WTC11 (cell line): ENCODE data around the gene KCNMA1. TPM values are rescaled to one million over a fixed set of nuclear protein-coding genes. Genes with fewer than 3 reads are reported as not detected.

Source experiments
- ATAC-seq: fragments of 200-7000 bp; cut with Tn5 transposase; 2 replicates; pipeline ENCODE4 v1.10.0; 2021; ENCODE audit warnings: mild to moderate bottlenecking, moderate library complexity
- CTCF ChIA-PET: fragments of 300-600 bp; sonication (Branson Sonifier 250); formaldehyde crosslinking; loops from one replicate; lab custom pipeline; 2021; ENCODE audit warnings: antibody characterized with exemption; lab: Charles Lee
- POLR2A ChIA-PET: fragments of 350-600 bp; sonication (Branson Sonifier 250); formaldehyde crosslinking; loops from one replicate; lab custom pipeline; 2021; ENCODE audit warnings: antibody characterized with exemption; lab: Charles Lee
- DNase-seq: peaks from one replicate; pipeline ENCODE4 v3.0.0; 2021; ENCODE audit warnings: low spot score
- H3K27ac Mint-ChIP-seq: 2 replicates; pipeline ENCODE4 v1.8.0; 2021; ENCODE audit warnings: mixed read lengths
- H3K27me3 Mint-ChIP-seq: 2 replicates; pipeline ENCODE4 v1.8.0; 2021; ENCODE audit warnings: low read depth, mild to moderate bottlenecking, moderate library complexity, mixed read lengths
- H3K36me3 Mint-ChIP-seq: 2 replicates; pipeline ENCODE4 v1.8.0; 2021; ENCODE audit warnings: mixed read lengths
- H3K4me1 Mint-ChIP-seq: 2 replicates; pipeline ENCODE4 v1.8.0; 2022; ENCODE audit warnings: mixed read lengths
- H3K4me3 Mint-ChIP-seq: 2 replicates; pipeline ENCODE4 v1.8.0; 2021; ENCODE audit warnings: mild to moderate bottlenecking, moderate library complexity, mixed read lengths
- H3K9me3 Mint-ChIP-seq: 2 replicates; pipeline ENCODE4 v1.8.0; 2021; ENCODE audit warnings: mixed read lengths
- ATF3 ChIP-seq: sonication (generic); formaldehyde crosslinking; conservative IDR thresholded peaks from 2 replicates; pipeline ENCODE4 v1.8.1; 2022; ENCODE audit warnings: mild to moderate bottlenecking, missing genetic modification reagents
- CREM ChIP-seq: sonication (generic); formaldehyde crosslinking; IDR thresholded peaks from 2 replicates; pipeline ENCODE4 v1.8.1; 2022; ENCODE audit warnings: mild to moderate bottlenecking, missing genetic modification reagents, moderate library complexity
- E2F4 ChIP-seq: sonication (generic); formaldehyde crosslinking; IDR thresholded peaks from 2 replicates; pipeline ENCODE4 v1.8.1; 2022; ENCODE audit warnings: low read depth, mild to moderate bottlenecking, moderate library complexity, missing genetic modification reagents, borderline replicate concordance
- EMX1 ChIP-seq: fragments of 250-450 bp; sonication (Bioruptor Pico); IDR thresholded peaks from 2 replicates; pipeline ENCODE4 v1.8.0; 2021; ENCODE audit warnings: mild to moderate bottlenecking
- ERG ChIP-seq: fragments of 250-450 bp; sonication (Bioruptor Pico); IDR thresholded peaks from 2 replicates; pipeline ENCODE4 v1.8.0; 2021; ENCODE audit warnings: mild to moderate bottlenecking
- ETV6 ChIP-seq: sonication (generic); formaldehyde crosslinking; IDR thresholded peaks from 2 replicates; pipeline ENCODE4 v1.8.1; 2022; ENCODE audit warnings: mild to moderate bottlenecking, missing genetic modification reagents
- GABPB1 ChIP-seq: sonication (generic); formaldehyde crosslinking; IDR thresholded peaks from 2 replicates; pipeline ENCODE4 v1.8.1; 2023; ENCODE audit warnings: mild to moderate bottlenecking, missing genetic modification reagents
- GRHL2 ChIP-seq: fragments of 250-450 bp; sonication (Bioruptor Pico); IDR thresholded peaks from 2 replicates; pipeline ENCODE4 v1.8.0; 2022; ENCODE audit warnings: mild to moderate bottlenecking, moderate library complexity; ENCODE audit not compliant: insufficient replicate concordance, severe bottlenecking
- IRF1 ChIP-seq: sonication (generic); formaldehyde crosslinking; IDR thresholded peaks from 2 replicates; pipeline ENCODE4 v1.8.0; 2023; ENCODE audit warnings: missing genetic modification reagents
- IRF2 ChIP-seq: sonication (generic); formaldehyde crosslinking; IDR thresholded peaks from 2 replicates; pipeline ENCODE4 v1.8.0; 2022; ENCODE audit warnings: low read depth, missing genetic modification reagents, borderline replicate concordance
- NFYB ChIP-seq: sonication (generic); formaldehyde crosslinking; conservative IDR thresholded peaks from 2 replicates; pipeline ENCODE4 v1.8.0; 2022; ENCODE audit warnings: low read depth, missing genetic modification reagents
- SMAD4 ChIP-seq: sonication (generic); formaldehyde crosslinking; IDR thresholded peaks from 2 replicates; pipeline ENCODE4 v1.8.0; 2022; ENCODE audit warnings: mild to moderate bottlenecking, missing genetic modification reagents
- SOX15 ChIP-seq: fragments of 250-450 bp; sonication (Bioruptor Pico); IDR thresholded peaks from 2 replicates; pipeline ENCODE4 v1.9.0; 2021; ENCODE audit warnings: mild to moderate bottlenecking
- TEAD4 ChIP-seq: sonication (generic); formaldehyde crosslinking; IDR thresholded peaks from 2 replicates; pipeline ENCODE4 v1.8.0; 2022; ENCODE audit warnings: mild to moderate bottlenecking, missing genetic modification reagents
- USF1 ChIP-seq: sonication (generic); formaldehyde crosslinking; IDR thresholded peaks from 2 replicates; pipeline ENCODE4 v1.8.0; 2022; ENCODE audit warnings: mild to moderate bottlenecking, missing genetic modification reagents
- ZNF138 ChIP-seq: sonication (generic); formaldehyde crosslinking; conservative IDR thresholded peaks from 2 replicates; pipeline ENCODE4 v1.8.1; 2022; ENCODE audit warnings: mild to moderate bottlenecking, moderate library complexity, missing genetic modification reagents
- ZNF219 ChIP-seq: sonication (generic); formaldehyde crosslinking; IDR thresholded peaks from 2 replicates; pipeline ENCODE4 v1.8.0; 2023; ENCODE audit warnings: missing genetic modification reagents, mild to moderate bottlenecking, borderline replicate concordance
- ZNF263 ChIP-seq: sonication (generic); formaldehyde crosslinking; IDR thresholded peaks from 2 replicates; pipeline ENCODE4 v1.8.1; 2022; ENCODE audit warnings: low read depth, mild to moderate bottlenecking, moderate library complexity, missing genetic modification reagents
- ZNF317 ChIP-seq: sonication (generic); formaldehyde crosslinking; IDR thresholded peaks from 2 replicates; pipeline ENCODE4 v1.8.1; 2023; ENCODE audit warnings: low read depth, mild to moderate bottlenecking, moderate library complexity, missing genetic modification reagents, borderline replicate concordance
- ZNF396 ChIP-seq: fragments of 250-450 bp; sonication (Bioruptor Pico); IDR thresholded peaks from 2 replicates; pipeline ENCODE4 v1.8.0; 2021; ENCODE audit warnings: mild to moderate bottlenecking, moderate library complexity, borderline replicate concordance
- ZNF671 ChIP-seq: fragments of 250-450 bp; sonication (Bioruptor Pico); IDR thresholded peaks from 2 replicates; pipeline ENCODE4 v1.8.0; 2021; ENCODE audit warnings: mild to moderate bottlenecking
- total RNA-seq: library from RNA; stranded (reverse); gene quantifications from 3 replicates; pipeline ENCODE4 v1.2.3, GENCODE V29; 2021
- TF ChIP-seq, protein P1 (sequence below): sonication (generic); formaldehyde crosslinking; IDR thresholded peaks from 2 replicates; pipeline ENCODE4 v1.8.1; 2023; ENCODE audit warnings: mild to moderate bottlenecking, moderate library complexity, missing genetic modification reagents
- TF ChIP-seq, protein P2 (sequence below): sonication (generic); formaldehyde crosslinking; IDR thresholded peaks from 2 replicates; pipeline ENCODE4 v1.8.1; 2022; ENCODE audit warnings: mild to moderate bottlenecking, missing genetic modification reagents, moderate library complexity, borderline replicate concordance
- TF ChIP-seq, protein P3 (sequence below): fragments of 250-450 bp; sonication (Bioruptor Pico); IDR thresholded peaks from 2 replicates; pipeline ENCODE4 v2.1.2; 2022; ENCODE audit warnings: mild to moderate bottlenecking, moderate library complexity

The KCNMA1 gene
- total RNA-seq, 1 experiment from 2014 or later, result 7.3 TPM

- POLR2A ChIA-PET, result no interaction called here
- peaks cover 4% of the 10 kb centered on the region; the same call in 1 of the 2 replicates for H3K4me1 Mint-ChIP-seq
- CTCF ChIA-PET, result no interaction called here
Observed at GRCh38 chr10:77304192-77304591, 333.4 kb downstream of the KCNMA1 start.

DNA sequence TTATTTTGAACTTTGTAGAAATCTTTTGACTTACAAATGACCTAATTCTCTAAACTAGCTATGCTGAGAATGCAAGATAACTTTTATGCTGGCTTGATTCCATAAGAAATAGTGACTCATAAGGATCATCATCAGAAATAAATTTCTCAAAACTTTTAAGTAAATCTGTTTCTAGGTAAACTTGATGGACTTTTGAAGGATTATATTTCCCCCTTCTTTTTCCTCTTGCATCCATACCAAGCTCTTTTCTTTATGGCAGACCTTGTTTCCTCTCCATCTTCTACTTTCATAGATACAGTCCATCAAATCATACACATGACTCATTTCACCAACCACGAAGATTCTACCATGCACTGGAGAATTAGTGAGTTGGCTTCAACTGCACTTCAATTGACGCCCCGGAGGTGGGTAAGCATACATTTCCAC, 336.3 kb downstream of the KCNMA1 start:
- peaks cover 3% of the 10 kb centered on the region; the same call in 1 of the 2 replicates for H3K27me3 Mint-ChIP-seq
- H3K4me3 Mint-ChIP-seq, result no peak overlapping the region
- peaks cover 5% of the 10 kb centered on the region; the same call in 1 of the 2 replicates for H3K9me3 Mint-ChIP-seq
- peaks cover 4% of the 10 kb centered on the region; the same call in 1 of the 2 replicates for H3K4me1 Mint-ChIP-seq
- POLR2A ChIA-PET, result interaction anchor here (0.5 kb wide), 1 partner anchor 1161 kb away, joined by 3 read pairs; no protein-coding TSS in a partner anchor
- H3K27ac Mint-ChIP-seq, result no peak overlapping the region
- ATAC-seq (no peak), DNase-seq (no peak)
- CTCF ChIA-PET, result interaction anchor here (1.0 kb wide), 1 partner anchor 90 kb away, joined by 3 read pairs; no protein-coding TSS in a partner anchor
- no peaks in the 10 kb centered on the region for H3K36me3 Mint-ChIP-seq
- TF ChIP-seq EMX1 (CRISPR knock-in tag), result no peak
- TF ChIP-seq GABPB1, result no peak
- no peak for TF ChIP-seq ETV6
- TF ChIP-seq CREM (CRISPR knock-in tag), result no peak
- TF ChIP-seq SOX15, result no peak
- TF ChIP-seq ZNF671 (CRISPR knock-in tag), result no peak
- TF ChIP-seq SMAD4 (CRISPR knock-in tag), result no peak
- no peak for TF ChIP-seq ZNF138 (CRISPR knock-in tag)
- no peak for TF ChIP-seq USF1
- no peak for TF ChIP-seq GRHL2 (CRISPR knock-in tag)
- TF ChIP-seq, protein P1, sequence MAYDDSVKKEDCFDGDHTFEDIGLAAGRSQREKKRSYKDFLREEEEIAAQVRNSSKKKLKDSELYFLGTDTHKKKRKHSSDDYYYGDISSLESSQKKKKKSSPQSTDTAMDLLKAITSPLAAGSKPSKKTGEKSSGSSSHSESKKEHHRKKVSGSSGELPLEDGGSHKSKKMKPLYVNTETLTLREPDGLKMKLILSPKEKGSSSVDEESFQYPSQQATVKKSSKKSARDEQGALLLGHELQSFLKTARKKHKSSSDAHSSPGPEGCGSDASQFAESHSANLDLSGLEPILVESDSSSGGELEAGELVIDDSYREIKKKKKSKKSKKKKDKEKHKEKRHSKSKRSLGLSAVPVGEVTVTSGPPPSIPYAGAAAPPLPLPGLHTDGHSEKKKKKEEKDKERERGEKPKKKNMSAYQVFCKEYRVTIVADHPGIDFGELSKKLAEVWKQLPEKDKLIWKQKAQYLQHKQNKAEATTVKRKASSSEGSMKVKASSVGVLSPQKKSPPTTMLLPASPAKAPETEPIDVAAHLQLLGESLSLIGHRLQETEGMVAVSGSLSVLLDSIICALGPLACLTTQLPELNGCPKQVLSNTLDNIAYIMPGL (CRISPR knock-in tag), result no peak
- TF ChIP-seq ERG (CRISPR knock-in tag), result no peak
- TF ChIP-seq TEAD4 (CRISPR knock-in tag), result no peak
- TF ChIP-seq E2F4 (CRISPR knock-in tag), result no peak
- TF ChIP-seq ZNF219 (CRISPR knock-in tag), result no peak

More at GRCh38 chr10:77304192-77304591, 333.4 kb downstream of the KCNMA1 start:
- no peak for ATAC-seq
- DNase-seq, result no peak
- Mint-ChIP-seq H3K27me3 (peaks cover 3% of the 10 kb centered on the region; the same call in 1 of the 2 replicates), H3K36me3 (no peaks in the 10 kb centered on the region), H3K27ac (no peak overlapping the region), H3K9me3 (no peaks in the 10 kb centered on the region), H3K4me3 (no peak overlapping the region)
- TF ChIP-seq, protein P2, sequence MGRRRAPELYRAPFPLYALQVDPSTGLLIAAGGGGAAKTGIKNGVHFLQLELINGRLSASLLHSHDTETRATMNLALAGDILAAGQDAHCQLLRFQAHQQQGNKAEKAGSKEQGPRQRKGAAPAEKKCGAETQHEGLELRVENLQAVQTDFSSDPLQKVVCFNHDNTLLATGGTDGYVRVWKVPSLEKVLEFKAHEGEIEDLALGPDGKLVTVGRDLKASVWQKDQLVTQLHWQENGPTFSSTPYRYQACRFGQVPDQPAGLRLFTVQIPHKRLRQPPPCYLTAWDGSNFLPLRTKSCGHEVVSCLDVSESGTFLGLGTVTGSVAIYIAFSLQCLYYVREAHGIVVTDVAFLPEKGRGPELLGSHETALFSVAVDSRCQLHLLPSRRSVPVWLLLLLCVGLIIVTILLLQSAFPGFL, result no peak
- no peak for TF ChIP-seq ZNF138 (CRISPR knock-in tag)
- TF ChIP-seq ATF3 (CRISPR knock-in tag), result no peak
- no peak for TF ChIP-seq SMAD4 (CRISPR knock-in tag)
- no peak for TF ChIP-seq IRF1 (CRISPR knock-in tag)
- no peak for TF ChIP-seq NFYB (CRISPR knock-in tag)
- TF ChIP-seq E2F4 (CRISPR knock-in tag), result no peak
- TF ChIP-seq IRF2 (CRISPR knock-in tag), result no peak
- TF ChIP-seq ZNF263, result no peak
- no peak for TF ChIP-seq ZNF396
- no peak for TF ChIP-seq ZNF317 (CRISPR knock-in tag)
- no peak for TF ChIP-seq EMX1 (CRISPR knock-in tag)
- TF ChIP-seq, protein P3, sequence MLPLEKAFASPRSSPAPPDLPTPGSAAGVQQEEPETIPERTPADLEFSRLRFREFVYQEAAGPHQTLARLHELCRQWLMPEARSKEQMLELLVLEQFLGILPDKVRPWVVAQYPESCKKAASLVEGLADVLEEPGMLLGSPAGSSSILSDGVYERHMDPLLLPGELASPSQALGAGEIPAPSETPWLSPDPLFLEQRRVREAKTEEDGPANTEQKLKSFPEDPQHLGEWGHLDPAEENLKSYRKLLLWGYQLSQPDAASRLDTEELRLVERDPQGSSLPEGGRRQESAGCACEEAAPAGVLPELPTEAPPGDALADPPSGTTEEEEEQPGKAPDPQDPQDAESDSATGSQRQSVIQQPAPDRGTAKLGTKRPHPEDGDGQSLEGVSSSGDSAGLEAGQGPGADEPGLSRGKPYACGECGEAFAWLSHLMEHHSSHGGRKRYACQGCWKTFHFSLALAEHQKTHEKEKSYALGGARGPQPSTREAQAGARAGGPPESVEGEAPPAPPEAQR, result no peak
